Left lung (tissue), 10 donors: ENCODE data around the gene LRRC4C. TPM values are rescaled to one million over a fixed set of nuclear protein-coding genes. Genes with fewer than 3 reads are reported as not detected.

ENCODE experiments used
- ATAC-seq: fragments of 200-7000 bp; cut with Tn5 transposase; one replicate; pipeline ENCODE4 v1.9.1; 2020; ENCODE audit warnings: moderate library complexity
- DNase-seq, 4 donors: peaks; one replicate each; pipeline ENCODE4 v3.0.0-alpha.2; 2013 to 2020
- H3K27ac ChIP-seq, 2 donors: fragments of 200-600 bp; sonication (generic) in 1 of 2; one replicate each; pipeline versions ENCODE4 v1.5.0 to v1.8.0; 2020 to 2021
- H3K27me3 ChIP-seq, 2 donors: fragments of 200-600 bp; sonication (generic) in 1 of 2; one replicate each; pipeline versions ENCODE4 v1.5.0 to v1.8.0; 2020 to 2021
- H3K36me3 ChIP-seq, 2 donors: fragments of 200-600 bp; sonication (generic) in 1 of 2; one replicate each; pipeline versions ENCODE4 v1.5.0 to v1.8.0; 2020 to 2021
- H3K4me1 ChIP-seq, 2 donors: fragments of 200-600 bp; one replicate each; pipeline ENCODE4 v1.8.0; 2021
- H3K4me3 ChIP-seq, 2 donors: fragments of 200-600 bp; sonication (generic) in 1 of 2; one replicate each; pipeline versions ENCODE4 v1.5.0 to v1.8.0; 2020 to 2021; ENCODE audit warnings: mild to moderate bottlenecking in 1 of 2
- H3K9me3 ChIP-seq, 2 donors: fragments of 200-600 bp; sonication (generic) in 1 of 2; one replicate each; pipeline versions ENCODE4 v1.5.0 to v1.8.0; 2020 to 2021
- CTCF ChIP-seq, 2 donors: fragments of 200-600 bp; sonication (generic) in 1 of 2; IDR thresholded peaks; one replicate each; pipeline versions ENCODE4 v1.5.0 to v1.8.0; 2021; ENCODE audit warnings: antibody characterized with exemption in 2 of 2
- intact Hi-C, 2 donors: fragments of 100-400 bp; cut with DNase I; formaldehyde crosslinking; loops; one replicate each; pipeline versions ENCODE4 v1.11.2 to v1.14.2; 2022
- polyA plus RNA-seq, 6 donors: library from polyadenylated mRNA; unstranded; fragments of 120-200 nt; gene quantifications; one replicate each; pipeline ENCODE4 v1.2.1, GENCODE V29; 2013; ENCODE audit not compliant: insufficient read length in 6 of 6
- total RNA-seq, 2 donors: library from RNA; stranded (reverse); fragmentation: NEBNext Ultra II Directional; extraction: Animal tissue kit (Norgen Biotek cat#: 25700); gene quantifications; one replicate each; pipeline ENCODE4 v1.2.1, GENCODE V29; 2021
- donor health status: DM: no; HTN: yes; CAD: no.
- donor health status: DM: no; HTN: no; CAD: no.

LRRC4C gene
- total and polyA plus RNA-seq, 8 donors = 0.50 to 6.8 (median 4.2) TPM

- Histone ChIP-seq H3K4me3 (no peak overlapping the region), H3K27ac (no peak overlapping the region), H3K36me3 (no peaks in the 10 kb centered on the region), H3K9me3 (peaks cover 0 to 10% of the 10 kb centered on the region in 2 donors), H3K27me3 (no peaks in the 10 kb centered on the region), H3K4me1 (no peaks in the 10 kb centered on the region)
- intact Hi-C loops = no loop called here
- ATAC-seq (no peak), DNase-seq (no peak)
- no peak for TF ChIP-seq CTCF (IDR thresholded peaks at IDR 0.05)
These were observed 1296.3 kb downstream of the LRRC4C start for GRCh38 chr11:40162901-40163883.

- Histone ChIP-seq H3K27ac (no peak overlapping the region), H3K9me3 (peaks cover 0 to 16% of the 10 kb centered on the region in 2 donors), H3K4me3 (no peak overlapping the region), H3K36me3 (no peaks in the 10 kb centered on the region), H3K27me3 (no peaks in the 10 kb centered on the region), H3K4me1 (no peaks in the 10 kb centered on the region)
- ATAC-seq (no peak), DNase-seq (no peak)
- TF ChIP-seq CTCF (IDR thresholded peaks at IDR 0.05) = no peak
- intact Hi-C loops = no loop called here
These were observed 1297.5 kb downstream of the LRRC4C start for GRCh38 chr11:40161854-40162410.

- H3K27me3 ChIP-seq = no peaks in the 10 kb centered on the region
- DNase-seq (no peak), ATAC-seq (no peak)
- no peaks in the 10 kb centered on the region for H3K36me3 ChIP-seq
- no peak overlapping the region for H3K4me3 ChIP-seq
- no peak overlapping the region for H3K27ac ChIP-seq
- TF ChIP-seq CTCF (IDR thresholded peaks at IDR 0.05) = no peak
- peaks cover 0 to 12% of the 10 kb centered on the region in 2 donors for H3K9me3 ChIP-seq
- no peaks in the 10 kb centered on the region for H3K4me1 ChIP-seq
- intact Hi-C loops = no loop called here
These were observed 1299.0 kb downstream of the LRRC4C start for GRCh38 chr11:40160418-40160817.

- intact Hi-C loops = no loop called here
- Histone ChIP-seq H3K4me1 (no peaks in the 10 kb centered on the region), H3K27ac (no peak overlapping the region), H3K36me3 (no peaks in the 10 kb centered on the region), H3K27me3 (no peaks in the 10 kb centered on the region), H3K4me3 (no peak overlapping the region), H3K9me3 (peaks cover 0 to 19% of the 10 kb centered on the region in 2 donors)
- DNase-seq = no peak
- no peak for ATAC-seq
- TF ChIP-seq CTCF (IDR thresholded peaks at IDR 0.05) = no peak
These were observed 1309.7 kb downstream of the LRRC4C start for GRCh38 chr11:40149721-40150120.

- intact Hi-C loops = no loop called here
- no peak for TF ChIP-seq CTCF (IDR thresholded peaks at IDR 0.05)
- Histone ChIP-seq H3K27me3 (no peaks in the 10 kb centered on the region), H3K36me3 (no peaks in the 10 kb centered on the region), H3K4me1 (no peaks in the 10 kb centered on the region), H3K4me3 (no peak overlapping the region), H3K9me3 (no peaks in the 10 kb centered on the region), H3K27ac (no peak overlapping the region)
- ATAC-seq (no peak), DNase-seq (no peak)
These were observed 1318.9 kb downstream of the LRRC4C start for GRCh38 chr11:40140560-40140959.
